HG03432 (cell line): ENCODE data around the gene TXLNA.

Experiments used
- ATAC-seq: cut with Tn5 transposase; IDR thresholded peaks from one replicate; pipeline ENCODE4 v1.9.1; 2021; ENCODE audit warnings: mild to moderate bottlenecking, moderate library complexity; ENCODE audit not compliant: unreplicated experiment

Gene TXLNA

GRCh38 chr1:32182060-32182459 lies 2.6 kb downstream of the TXLNA start:
- ATAC-seq, result no peak

DNA sequence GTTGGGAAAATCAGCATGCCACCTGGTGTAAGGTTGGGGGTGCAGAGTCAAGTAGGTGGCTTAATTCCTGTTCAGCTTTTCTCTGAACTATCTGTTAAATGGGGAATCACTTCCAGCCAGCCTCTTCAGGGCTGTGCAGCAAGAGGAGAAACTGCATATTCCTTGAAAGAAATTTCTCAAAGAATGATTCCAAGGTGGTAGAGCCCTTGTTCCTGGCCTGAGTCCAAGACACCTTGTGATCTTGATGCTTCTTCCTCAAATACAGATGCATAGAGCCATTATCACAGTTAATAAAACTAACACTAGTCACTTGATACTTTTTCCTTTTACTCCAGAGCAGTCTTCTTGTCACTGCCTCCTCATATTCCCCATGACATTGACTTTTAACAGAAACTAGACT lies 5.2 kb downstream of the TXLNA start:
- no peak for ATAC-seq

- no peak for ATAC-seq
These were observed 6.6 kb downstream of the TXLNA start for GRCh38 chr1:32186077-32186476.

DNA sequence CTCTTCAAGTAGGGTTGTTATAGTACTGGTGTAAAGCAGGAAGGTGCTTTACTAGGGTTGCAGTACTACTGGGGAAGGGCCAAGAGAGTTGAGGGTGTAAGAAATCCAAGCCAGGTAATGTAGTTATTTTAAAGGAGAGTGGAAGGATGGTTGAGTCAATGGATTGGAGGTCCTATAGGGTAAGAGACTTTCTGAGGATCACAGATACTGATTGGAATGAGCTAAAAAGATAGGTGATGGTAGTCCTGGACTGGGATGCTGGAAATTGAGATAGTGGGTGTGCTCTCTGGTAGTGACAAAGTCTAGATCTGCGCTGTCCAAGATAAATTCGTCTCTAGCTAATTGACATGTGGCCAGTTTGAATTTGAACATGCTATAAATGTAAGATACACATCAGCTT lies 7.0 kb downstream of the TXLNA start:
- no peak for ATAC-seq

DNA sequence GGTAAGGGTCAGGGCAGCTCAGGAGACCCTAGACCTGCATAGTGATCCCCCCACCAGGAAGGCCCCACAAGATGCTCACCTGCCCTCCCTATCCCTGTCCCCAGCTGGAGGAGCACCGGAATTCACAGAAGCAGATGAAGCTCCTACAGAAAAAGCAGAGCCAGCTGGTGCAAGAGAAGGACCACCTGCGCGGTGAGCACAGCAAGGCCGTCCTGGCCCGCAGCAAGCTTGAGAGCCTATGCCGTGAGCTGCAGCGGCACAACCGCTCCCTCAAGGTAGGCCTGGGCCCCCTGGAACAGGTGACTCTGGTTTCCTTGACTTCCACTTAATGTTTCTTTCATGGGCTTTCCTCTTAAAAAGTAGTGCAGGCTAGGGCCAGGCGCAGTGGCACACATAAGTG lies 8.4 kb downstream of the TXLNA start:
- no peak for ATAC-seq

- ATAC-seq, result no peak
These were observed 12.9 kb downstream of the TXLNA start for GRCh38 chr1:32192220-32192948.

DNA sequence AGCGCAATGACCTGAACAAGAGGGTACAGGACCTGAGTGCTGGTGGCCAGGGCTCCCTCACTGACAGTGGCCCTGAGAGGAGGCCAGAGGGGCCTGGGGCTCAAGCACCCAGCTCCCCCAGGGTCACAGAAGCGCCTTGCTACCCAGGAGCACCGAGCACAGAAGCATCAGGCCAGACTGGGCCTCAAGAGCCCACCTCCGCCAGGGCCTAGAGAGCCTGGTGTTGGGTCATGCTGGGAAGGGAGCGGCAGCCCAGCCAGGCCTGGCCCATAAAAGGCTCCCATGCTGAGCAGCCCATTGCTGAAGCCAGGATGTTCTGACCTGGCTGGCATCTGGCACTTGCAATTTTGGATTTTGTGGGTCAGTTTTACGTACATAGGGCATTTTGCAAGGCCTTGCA lies 15.5 kb downstream of the TXLNA start:
- ATAC-seq, result no peak

GRCh38 chr1:32195531-32195930 lies 16.1 kb downstream of the TXLNA start:
- no peak for ATAC-seq

- no peak for ATAC-seq
These were observed 16.7 kb downstream of the TXLNA start for GRCh38 chr1:32195972-32196823.

DNA sequence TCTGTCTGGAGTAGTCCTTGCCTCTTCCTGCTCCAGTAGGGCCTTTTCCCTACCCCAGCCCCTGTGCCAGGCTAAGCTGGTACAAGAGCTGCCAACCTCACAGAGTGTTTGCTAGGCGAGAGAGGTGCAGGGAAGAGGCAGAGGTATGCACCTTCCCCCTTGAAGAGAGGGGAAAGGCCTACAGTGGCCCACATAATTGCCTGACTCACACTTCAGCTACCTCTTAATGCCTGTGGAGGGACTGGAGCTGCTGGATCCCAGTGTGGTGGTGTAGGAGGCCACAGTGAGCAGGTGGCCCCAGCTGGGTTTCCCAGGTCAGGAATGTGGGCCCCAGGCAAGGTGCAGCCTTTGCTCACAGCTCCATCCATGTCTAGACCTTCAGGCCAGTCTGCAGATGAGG lies 17.6 kb downstream of the TXLNA start:
- no peak for ATAC-seq

DNA sequence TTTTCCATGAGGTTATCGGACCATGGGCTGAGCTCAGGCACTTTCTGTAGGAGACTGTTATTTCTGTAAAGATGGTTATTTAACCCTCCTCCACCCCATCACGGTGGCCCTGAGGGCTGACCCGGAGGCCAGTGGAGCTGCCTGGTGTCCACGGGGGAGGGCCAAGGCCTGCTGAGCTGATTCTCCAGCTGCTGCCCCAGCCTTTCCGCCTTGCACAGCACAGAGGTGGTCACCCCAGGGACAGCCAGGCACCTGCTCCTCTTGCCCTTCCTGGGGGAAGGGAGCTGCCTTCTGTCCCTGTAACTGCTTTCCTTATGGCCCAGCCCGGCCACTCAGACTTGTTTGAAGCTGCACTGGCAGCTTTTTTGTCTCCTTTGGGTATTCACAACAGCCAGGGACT lies 18.4 kb downstream of the TXLNA start:
- no peak for ATAC-seq

DNA sequence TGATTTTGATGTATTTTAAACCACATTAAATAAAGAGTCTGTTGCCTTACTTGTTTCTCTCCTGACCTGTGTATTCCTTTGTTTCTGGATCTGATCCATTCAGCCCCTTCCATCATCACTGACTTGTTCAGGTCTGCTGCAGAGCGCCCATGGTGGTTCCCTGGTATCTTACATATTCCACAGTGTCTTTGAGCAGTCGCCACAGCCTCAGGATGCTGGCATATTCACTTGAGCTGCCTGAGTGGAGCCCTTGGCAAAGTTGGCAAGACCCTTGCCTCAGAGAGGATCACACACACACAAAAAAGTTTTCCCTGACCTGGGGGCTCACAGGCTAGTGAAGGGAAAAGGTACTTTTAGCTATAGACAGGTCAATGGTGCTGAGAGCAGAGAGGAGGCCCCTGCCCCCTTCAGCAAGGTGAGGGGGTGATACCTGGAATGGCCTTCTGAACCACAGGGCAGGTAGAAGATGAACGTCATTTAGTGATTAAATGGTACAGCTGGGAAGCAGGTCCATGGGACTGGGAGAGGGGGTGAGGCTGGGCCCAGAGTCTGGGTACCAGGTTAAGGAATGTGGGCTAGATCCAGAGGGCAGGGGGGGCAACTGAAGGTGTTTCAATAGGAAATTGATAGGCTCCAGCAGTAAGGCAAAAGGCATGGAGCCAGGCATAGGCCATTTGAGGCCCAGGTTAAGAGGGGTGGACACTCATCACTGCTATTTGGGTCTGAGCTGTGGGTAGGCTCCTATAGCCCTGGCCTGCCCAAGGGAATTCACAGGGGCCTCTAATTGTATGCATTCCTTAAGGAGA lies 19.0 kb downstream of the TXLNA start:
- ATAC-seq, result no peak

GRCh38 chr1:32199043-32199716 lies 19.7 kb downstream of the TXLNA start:
- ATAC-seq, result no peak

DNA sequence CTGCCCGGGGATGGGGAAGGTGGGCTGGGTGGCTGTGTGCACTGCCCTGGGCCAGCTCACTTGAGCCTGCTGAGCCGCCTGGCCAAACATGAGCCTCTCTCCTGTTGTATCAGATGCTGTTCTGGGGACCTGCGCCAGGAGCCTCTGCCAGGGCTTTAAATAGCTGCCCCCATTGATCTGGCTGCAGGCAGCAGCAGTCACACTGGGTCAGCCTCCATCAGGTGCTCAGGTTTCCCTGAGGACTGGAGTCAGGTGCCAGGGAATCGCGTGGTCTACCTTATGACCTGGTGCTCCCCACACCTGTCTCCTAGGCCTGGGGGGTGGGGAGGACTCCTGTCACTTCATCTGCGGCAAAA lies 20.2 kb downstream of the TXLNA start:
- no peak for ATAC-seq

DNA sequence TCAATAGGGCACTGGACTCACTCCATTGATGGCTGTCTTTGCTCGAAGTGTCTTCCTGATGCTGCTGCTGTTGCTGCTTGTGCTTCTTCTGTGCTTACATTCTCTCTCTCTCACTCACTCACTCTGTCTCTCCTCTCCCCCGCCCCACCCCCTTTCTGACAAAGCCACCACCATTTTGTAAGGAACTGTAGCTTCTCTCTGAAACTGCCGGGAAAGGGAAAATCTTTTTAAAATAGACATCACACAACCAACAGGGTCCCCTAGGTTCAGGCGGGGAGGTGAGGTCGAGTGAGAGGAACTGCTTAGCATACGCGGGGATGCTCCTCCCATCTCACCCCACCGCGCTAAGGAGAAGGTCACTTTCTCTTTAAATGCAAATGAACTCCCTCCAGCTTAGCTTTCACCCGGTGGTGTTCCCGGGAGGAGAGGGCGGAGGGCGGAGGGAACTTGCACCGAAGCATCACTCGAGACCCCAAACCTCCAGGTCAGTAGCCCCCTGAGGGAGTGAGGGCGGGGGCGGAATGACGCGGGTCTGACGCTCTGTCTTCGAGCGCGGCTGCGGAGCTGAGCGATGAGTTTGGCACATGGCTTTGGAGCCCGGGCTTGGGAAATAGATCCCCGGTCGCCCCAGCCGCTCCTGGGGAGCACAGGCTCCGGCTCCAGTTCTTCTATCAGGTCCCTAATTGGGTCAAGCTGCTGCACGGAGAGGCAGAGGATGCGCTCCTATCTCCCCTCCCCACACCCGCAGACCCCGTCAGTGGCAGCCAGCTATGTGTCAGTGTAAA lies 20.9 kb downstream of the TXLNA start, which contains the start of gene CCDC28B:
CCDC28B (plus strand) TSS at position 370 of the 785 bp plus-strand sequence. CDS start 1,341 bp downstream, outside the sequence.
- peak; percentile 37 for ATAC-seq

DNA sequence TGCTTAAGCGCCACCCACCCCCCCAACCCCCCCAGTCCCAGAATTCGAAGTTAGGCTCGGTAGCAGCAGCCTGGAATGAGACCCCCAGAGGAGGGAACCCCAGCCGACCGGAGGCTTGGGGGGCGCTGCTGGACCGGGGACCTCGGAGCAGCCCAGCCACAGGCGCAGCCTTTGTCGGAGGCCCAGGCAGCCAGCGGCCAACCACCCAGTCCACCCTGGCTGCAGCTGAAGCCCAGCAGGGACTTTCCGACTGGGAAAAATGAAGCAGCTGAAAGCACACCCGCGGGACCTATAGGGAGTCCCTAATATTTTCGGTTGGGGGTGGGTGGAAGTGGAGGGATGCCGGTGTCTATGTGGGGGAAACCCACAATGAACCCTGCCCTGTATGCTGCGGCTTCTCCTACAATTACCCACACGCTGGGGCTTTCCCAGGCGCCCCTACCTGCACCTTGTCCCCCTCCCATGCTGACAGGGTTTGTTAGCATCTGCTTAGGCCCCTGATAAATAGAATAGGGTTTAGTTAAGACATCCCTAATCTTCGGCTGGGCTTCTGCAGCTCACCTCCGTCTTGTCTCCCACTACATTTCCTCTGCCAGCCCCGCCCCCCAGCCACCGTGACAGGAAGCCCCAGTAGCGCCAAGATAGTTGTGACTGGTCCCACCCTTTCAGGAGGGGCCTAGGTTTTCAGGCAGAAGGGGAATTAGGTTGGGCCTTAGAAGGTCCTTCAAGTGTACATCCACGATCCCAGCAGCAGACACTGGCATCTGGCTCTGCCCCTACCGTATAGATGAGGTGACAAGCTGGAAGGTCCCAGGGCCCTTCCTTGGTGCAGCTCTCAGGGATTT lies 21.8 kb downstream of the TXLNA start:
- ATAC-seq, result peak; percentile 34

- no peak for ATAC-seq
These were observed 25.5 kb downstream of the TXLNA start for GRCh38 chr1:32204943-32205361.

DNA sequence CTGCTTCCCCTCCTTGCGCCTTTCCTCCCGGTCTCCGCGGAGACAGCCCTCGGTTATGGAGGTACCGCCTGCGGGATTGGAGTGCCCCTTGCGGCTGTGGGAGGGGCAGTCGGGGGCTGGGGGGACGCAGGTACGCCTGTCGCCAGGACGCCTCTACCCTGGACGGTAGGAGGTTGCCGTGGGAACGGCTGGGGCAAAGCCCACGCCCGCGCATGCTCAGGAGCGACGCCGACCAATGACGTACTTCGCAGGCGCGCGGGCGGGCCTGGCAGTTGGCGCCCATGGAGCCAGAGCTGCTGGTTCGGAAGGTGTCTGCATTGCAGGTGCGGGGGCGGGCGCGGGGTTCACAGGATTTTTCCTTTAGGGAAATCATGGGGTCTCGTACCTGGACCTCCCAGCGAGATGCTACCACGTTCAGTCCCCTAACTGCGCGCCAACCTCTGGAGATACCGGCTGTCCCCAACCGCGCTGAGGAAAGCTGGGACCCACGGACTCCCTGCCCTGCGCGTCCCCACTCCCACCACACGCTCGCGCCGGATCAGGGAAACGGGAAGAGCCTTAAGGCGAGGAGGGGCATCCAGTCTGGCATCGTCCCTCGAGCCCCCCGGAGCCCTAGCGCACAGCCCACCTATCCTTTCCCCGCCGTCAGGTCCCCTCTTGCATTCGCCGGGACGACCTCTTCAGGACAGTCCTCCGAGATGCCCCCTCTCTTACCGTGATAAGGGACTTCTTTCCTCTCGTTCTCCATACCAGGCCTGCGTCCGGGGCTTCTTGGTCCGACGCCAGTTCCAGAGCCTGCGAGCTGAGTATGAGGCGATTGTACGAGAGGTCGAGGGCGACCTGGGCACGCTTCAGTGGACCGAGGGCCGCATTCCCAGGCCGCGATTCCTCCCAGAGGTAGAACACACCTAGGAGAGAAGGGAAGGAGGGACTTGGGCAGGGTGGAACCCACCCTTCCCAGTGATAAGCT lies 26.2 kb downstream of the TXLNA start, which contains the start of gene IQCC:
IQCC (plus strand) TSS at position 271 of the 970 bp plus-strand sequence; CDS start at position 282, 11 bp downstream.
- peak; percentile 63 for ATAC-seq
